ENCODE results near the gene SLC2A6. TPM values are rescaled to one million over a fixed set of nuclear protein-coding genes. Genes with fewer than 3 reads are reported as not detected.

Gene SLC2A6
- total RNA-seq, 1 donor from 2014 or later, result 13.7 TPM

DNA sequence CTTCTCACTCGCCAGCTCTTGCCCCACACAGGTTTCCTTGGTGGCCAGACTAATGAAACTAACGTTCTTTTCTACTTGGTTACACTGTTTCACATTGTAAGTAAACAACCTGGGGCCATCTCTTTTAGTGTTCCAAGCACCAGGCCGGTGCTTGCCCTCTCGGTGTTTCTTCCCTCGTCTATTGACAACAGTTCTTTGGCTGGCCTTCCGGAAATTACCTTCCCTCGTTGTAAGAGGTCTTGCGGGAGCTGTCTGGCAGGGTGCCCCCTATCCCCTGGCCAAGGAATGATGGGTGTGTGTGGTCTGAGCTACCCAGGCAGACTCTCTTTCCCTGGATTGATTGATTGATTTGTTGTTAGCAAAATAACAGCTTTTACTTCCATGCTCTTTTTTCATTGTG is 46.8 kb upstream of the SLC2A6 start:
- Mint-ChIP-seq H3K27me3 (ENCODE audit: low read depth) (no peaks in the 10 kb centered on the region), H3K4me3 (ENCODE audit: unreplicated experiment) (no peak overlapping the region), H3K9me3 (ENCODE audit: low read depth) (no peaks in the 10 kb centered on the region), H3K27ac (ENCODE audit: unreplicated experiment) (no peak overlapping the region), H3K36me3 (ENCODE audit: low read depth) (no peaks in the 10 kb centered on the region), H3K4me1 (ENCODE audit: low read depth) (peaks cover 25% of the 10 kb centered on the region)
- DNase-seq (ENCODE audit: low spot score), result no peak
- TF ChIP-seq, protein P1, sequence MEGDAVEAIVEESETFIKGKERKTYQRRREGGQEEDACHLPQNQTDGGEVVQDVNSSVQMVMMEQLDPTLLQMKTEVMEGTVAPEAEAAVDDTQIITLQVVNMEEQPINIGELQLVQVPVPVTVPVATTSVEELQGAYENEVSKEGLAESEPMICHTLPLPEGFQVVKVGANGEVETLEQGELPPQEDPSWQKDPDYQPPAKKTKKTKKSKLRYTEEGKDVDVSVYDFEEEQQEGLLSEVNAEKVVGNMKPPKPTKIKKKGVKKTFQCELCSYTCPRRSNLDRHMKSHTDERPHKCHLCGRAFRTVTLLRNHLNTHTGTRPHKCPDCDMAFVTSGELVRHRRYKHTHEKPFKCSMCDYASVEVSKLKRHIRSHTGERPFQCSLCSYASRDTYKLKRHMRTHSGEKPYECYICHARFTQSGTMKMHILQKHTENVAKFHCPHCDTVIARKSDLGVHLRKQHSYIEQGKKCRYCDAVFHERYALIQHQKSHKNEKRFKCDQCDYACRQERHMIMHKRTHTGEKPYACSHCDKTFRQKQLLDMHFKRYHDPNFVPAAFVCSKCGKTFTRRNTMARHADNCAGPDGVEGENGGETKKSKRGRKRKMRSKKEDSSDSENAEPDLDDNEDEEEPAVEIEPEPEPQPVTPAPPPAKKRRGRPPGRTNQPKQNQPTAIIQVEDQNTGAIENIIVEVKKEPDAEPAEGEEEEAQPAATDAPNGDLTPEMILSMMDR (IDR thresholded peaks at IDR 0.05), result no peak

DNA sequence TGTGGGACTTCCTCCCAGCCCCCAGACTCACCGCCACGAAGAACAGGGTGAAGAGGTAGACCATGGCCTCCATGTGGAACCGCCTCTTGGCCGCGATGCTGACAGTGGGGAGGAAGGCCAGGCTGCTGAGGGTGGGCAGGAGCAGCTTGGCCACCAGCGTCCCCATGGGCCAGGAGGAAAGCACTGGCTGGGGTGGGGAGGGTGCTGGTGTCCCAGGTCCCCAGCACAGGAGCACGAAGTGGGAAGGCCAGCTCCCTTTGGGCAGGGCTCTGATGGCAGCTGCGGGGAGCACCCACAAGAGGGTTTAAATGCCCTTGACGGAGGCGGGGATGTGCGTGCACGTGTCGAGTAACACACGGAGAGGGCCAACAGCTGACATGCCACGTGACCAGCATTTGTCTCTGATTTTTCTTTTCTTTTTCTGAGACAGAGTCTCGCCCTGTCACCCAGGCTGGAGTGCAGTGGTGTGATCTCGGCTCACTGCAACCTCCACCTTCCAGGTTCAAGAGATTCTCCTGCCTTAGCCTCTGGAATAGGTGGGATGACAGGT is 45.9 kb upstream of the SLC2A6 start, which contains the start of gene MYMK:
Gene MYMK (minus strand): TSS at position 281 of the 550 bp plus-strand sequence. CDS start 115 bp downstream, at position 166.
- DNase-seq (ENCODE audit: low spot score), result no peak
- Mint-ChIP-seq H3K27me3 (ENCODE audit: low read depth) (peaks cover 3% of the 10 kb centered on the region), H3K36me3 (ENCODE audit: low read depth) (no peaks in the 10 kb centered on the region), H3K4me1 (ENCODE audit: low read depth) (peaks cover 25% of the 10 kb centered on the region), H3K9me3 (ENCODE audit: low read depth) (no peaks in the 10 kb centered on the region), H3K27ac (ENCODE audit: unreplicated experiment) (no peak within 1 kb of the TSS), H3K4me3 (ENCODE audit: unreplicated experiment) (no peak within 1 kb of the TSS)
- TF ChIP-seq, protein P1 (IDR thresholded peaks at IDR 0.05), result no peak

DNA sequence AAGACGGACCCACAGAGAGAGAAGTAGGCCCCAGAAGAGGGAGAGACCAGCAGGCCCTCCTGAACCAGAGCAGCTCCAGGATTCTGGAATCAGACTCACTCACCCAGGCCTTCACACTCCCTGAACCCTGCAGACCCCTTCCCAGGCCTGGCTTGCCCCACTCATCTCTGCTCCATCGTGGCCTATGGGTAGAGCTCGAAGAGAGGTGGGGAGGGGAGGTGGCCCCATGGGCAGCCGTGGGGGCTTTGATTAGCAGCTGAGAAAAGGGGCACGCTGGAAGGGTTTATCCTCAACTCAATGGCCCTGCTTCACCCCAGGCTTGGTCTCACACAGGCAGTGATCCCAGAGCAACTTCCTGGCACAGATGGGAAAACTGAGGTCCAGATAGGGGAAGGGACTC is 45.2 kb upstream of the SLC2A6 start:
- DNase-seq (ENCODE audit: low spot score), result no peak
- Mint-ChIP-seq H3K27me3 (ENCODE audit: low read depth) (peaks cover 6% of the 10 kb centered on the region), H3K27ac (ENCODE audit: unreplicated experiment) (no peak overlapping the region), H3K36me3 (ENCODE audit: low read depth) (no peaks in the 10 kb centered on the region), H3K9me3 (ENCODE audit: low read depth) (no peaks in the 10 kb centered on the region), H3K4me1 (ENCODE audit: low read depth) (peaks cover 25% of the 10 kb centered on the region), H3K4me3 (ENCODE audit: unreplicated experiment) (no peak overlapping the region)
- TF ChIP-seq, protein P1 (IDR thresholded peaks at IDR 0.05), result no peak

DNA sequence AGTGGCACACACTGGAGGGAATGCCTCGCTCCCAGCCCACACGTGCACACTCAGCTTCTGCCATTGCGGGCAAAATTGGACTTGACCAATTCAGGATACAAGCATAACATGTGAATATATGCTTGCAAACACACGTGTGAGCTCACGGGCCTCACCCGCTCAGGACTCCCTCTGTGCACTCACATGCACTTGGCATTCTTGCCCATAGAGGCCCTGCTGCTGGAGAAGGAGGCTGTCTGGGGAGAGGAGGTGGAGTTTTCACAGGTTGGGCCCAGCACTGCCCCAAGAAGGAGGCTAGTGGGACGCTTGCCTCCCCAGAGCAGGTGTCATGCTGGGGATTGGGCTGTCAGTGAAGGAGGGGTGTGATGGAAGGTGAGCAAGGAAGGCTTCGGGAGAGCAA is 44.2 kb upstream of the SLC2A6 start:
- no peak for DNase-seq (ENCODE audit: low spot score)
- H3K4me1 Mint-ChIP-seq (ENCODE audit: low read depth), result peaks cover 23% of the 10 kb centered on the region
- TF ChIP-seq, protein P1 (IDR thresholded peaks at IDR 0.05), result no peak
- no peaks in the 10 kb centered on the region for H3K9me3 Mint-ChIP-seq (ENCODE audit: low read depth)
- H3K4me3 Mint-ChIP-seq (ENCODE audit: unreplicated experiment), result no peak overlapping the region
- H3K27ac Mint-ChIP-seq (ENCODE audit: unreplicated experiment), result no peak overlapping the region
- H3K27me3 Mint-ChIP-seq (ENCODE audit: low read depth), result peaks cover 6% of the 10 kb centered on the region
- no peaks in the 10 kb centered on the region for H3K36me3 Mint-ChIP-seq (ENCODE audit: low read depth)

DNA sequence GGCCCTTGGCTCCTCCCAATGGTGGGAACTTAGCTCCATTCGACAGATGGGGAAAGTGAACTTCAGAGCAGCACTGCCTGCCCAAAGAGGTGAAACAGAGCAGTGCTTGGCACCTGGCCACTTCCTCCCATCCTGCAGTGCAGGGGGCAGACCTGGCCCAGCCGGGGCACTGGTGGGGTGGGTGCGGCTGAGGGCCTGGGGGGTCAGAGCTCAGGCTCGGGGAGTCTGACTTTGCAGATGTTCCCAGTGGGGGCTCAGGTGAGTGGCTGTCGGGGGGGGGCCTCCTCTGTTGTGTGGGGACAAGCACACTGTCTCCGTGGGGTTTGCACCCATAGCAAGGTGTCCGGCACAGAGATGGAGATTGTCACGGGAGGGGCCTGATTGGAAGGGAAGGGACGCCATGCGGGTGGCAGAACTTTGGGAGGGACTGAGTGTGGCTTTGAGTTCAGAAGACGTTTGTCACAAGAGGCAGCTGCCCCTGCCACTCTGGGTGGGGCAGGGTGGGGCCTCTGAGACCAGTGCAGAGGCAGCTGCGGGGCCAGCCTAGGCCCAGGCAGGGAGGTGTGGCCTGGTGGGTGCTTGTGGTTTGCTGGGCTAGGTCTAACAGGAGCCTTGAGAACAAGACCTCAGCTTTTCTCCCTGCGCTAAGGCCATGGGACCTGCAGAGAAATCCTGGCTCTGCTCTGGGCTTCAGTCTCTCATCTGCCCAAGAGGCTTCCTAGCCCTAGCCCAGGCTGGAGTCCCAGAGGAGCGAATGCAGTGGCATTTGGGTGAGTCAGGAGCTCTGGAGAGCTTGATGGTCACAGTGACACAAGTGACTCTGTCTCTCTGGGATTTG is 43.4 kb upstream of the SLC2A6 start:
- Mint-ChIP-seq H3K4me1 (ENCODE audit: low read depth) (peaks cover 16% of the 10 kb centered on the region), H3K27me3 (ENCODE audit: low read depth) (peaks cover 6% of the 10 kb centered on the region), H3K36me3 (ENCODE audit: low read depth) (no peaks in the 10 kb centered on the region), H3K9me3 (ENCODE audit: low read depth) (no peaks in the 10 kb centered on the region), H3K4me3 (ENCODE audit: unreplicated experiment) (no peak overlapping the region), H3K27ac (ENCODE audit: unreplicated experiment) (no peak overlapping the region)
- TF ChIP-seq, protein P1 (IDR thresholded peaks at IDR 0.05), result no peak
- DNase-seq (ENCODE audit: low spot score), result no peak

Measured in chondrocyte (in vitro differentiated cells).